Amygdala (tissue), 56 donors: ENCODE data around the gene CPNE4.

Experiments
- DNase-seq, 56 donors: peaks; one replicate each; lab custom pipeline; 2025; lab: John Stamatoyannopoulos, UW

The CPNE4 gene

DNA sequence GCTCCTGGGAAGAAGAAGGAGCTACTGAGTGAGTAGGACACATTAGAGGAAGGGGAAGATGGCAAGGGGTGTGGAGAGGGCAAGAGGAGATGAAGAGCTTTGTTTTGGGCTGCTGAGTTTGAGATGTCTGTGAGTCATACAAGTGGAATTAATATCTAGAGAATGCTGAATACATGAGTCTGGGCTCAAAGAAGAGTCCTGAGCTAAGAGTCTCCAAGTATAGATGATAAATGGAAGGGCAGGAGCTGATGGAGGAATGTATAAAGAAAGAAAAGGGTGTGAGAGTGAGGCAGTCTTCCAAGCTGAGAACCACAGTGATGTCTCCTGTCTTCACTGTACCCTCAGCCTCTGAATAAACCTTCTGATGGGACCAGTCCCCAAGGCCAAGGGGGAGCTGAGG is 326.6 kb downstream of the CPNE4 start:
- DNase-seq, result no peak

DNA sequence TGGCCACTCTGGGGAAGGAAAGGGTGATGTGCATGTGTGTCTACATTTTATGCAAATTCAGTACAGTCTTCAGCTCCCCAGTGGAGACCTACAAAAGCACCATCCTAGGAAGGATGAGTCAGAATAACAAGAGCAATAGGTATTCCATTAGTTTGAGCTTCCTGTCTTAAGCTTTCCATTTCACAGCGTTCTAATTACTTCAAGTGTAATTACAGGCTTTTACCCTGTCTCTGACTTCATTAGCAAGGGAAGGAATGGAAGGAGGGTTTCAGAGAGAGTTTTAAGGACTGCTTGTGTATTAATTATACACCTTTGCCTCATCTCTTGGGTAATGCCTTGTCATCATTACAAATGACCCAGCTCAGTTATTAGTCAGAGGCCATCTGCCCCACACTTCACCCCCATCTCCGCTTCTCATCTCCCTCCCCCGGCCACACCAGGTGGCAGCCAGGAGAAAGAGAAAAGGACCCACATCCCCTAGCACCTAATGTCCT is 329.2 kb downstream of the CPNE4 start:
- DNase-seq, result no peak

DNA sequence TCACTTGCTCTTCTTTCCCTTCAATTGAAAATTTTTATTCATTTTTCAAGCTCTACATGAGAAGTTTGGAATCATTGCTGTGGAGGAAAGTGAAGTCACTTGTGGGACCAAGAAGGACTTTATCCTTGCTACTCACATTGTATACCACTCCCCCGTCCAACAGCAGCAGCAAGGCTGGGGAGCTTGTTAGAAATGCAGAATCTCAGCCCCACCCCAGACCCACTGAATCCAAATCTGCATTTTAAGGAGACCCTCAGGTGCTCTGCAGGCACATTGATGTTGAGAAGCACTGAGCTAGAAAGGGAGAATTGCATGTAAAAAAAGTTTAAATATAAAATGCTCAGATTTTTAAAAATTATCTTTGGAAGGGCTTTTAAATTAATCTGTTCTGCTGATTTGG is 329.7 kb downstream of the CPNE4 start:
- DNase-seq, result no peak

DNA sequence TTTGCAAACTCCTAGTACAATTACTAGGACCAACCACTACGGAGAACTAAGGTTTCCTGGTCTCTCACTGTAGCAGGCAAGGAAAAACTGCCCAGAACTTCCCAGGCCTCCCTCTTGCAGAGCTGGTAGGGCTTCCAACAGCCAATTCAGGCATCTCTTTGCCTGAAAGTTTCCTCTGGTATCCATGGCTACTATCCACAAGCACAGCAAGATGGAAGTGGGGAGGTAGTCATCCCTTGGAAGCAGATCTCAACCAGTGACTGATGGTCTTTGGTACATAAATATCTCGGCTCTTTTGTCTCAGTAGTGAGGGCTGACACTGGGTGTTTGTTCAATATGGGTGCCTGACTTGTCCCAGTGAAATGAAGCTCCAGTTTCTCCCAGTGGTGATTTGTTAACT is 330.7 kb downstream of the CPNE4 start:
- DNase-seq, result no peak

DNA sequence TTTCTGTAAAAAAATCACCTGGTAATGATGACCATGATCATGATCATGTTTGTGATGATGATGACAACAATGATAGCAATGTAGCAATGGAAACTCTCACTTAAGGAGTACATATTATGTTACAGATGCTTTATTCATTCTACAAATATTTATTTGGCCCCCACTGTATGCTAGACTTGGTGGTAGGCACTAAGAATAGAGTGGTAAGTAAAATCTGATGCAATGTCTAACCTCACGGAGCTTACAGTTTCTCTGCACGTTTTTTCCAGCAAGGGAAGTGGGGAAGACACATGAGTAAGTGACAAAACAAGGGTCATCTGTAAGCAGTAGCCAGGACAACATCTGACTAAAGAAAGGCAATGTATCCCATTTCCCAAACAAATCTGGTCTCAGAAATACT is 332.7 kb downstream of the CPNE4 start:
- DNase-seq, result no peak

DNA sequence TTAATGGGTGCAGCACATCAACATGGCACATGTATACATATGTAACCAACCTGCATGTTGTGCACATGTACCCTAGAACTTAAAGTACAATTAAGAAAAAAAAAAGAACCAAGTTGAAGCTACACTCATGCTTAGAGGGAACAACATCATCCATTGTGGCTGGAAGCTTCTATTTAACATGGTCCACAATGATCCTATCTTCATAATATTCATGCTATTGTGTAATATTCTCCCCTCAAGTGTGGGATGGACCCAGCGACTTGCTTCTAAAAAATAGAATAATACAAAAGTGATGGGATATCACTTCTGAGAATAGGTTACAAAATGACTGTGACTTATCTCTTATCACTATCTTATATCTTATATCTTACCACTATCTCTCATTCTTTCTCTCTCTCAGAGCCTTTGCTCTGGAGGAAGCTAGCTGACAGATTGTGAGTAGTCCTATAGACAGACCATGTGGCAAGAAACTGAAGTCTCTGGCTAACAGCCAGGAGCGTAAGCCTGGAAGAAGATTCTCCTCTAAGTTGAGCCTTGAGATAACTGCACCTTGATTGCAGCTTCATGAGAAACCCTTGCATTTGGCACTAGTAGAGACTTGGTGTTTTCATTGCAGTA is 333.6 kb downstream of the CPNE4 start:
- peak in 2 of 56 donors; percentile 2 to 3 for DNase-seq

DNA sequence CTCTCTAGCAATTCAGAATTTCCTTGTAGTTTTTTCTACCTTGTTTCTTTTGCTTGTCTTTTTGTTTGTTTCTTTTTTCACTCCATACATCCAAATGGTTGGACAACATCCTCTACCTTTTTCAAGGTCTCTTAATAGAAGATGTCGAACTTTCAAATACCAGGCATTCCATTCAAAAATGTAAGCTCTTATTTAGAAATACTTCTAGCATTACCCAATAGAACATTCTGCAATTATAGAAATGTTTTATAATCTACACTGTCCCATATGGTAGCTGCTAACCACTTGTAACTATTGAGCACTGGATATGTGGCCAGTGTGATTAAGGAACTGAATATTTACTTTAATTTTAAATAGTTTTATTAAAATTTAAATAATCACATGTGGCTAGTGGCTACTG is 335.8 kb downstream of the CPNE4 start:
- DNase-seq, result no peak

DNA sequence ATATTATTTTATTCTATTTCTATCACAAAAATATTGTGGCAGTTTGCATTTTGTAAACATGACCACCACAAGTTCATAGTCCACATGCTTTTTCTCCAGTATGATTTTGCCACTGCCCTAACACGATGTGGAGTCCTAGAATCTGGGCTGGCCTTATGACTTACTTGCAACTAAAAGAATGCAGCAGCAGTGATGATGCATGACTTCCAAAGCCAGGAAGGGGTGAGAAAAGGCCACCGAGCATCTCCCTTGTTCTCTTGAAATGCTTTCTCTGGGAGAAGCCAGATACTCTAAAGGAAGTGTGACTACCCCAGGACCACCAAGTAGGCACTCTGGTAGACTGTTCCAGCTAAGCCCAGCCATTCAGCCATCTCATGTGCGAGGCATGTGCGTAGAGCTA is 340.4 kb downstream of the CPNE4 start:
- DNase-seq, result no peak

DNA sequence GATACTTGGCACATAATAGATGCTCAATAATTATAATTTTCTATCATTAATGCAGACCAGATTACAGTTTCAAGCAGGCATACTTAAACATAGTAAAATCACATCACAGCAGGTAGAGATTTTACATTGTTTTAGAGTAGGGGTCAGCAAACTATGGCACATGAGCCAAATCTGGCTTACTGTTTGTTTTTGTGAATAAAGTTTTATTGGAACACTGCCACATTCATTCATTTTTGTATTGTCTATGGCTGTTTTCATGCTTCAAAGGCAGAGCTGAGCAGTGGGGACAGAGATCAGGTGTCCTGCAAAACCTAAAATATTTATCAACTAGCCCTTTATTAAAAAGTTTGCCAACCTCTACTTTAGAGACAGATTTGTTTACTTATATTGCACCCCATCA is 342.5 kb downstream of the CPNE4 start:
- no peak for DNase-seq

DNA sequence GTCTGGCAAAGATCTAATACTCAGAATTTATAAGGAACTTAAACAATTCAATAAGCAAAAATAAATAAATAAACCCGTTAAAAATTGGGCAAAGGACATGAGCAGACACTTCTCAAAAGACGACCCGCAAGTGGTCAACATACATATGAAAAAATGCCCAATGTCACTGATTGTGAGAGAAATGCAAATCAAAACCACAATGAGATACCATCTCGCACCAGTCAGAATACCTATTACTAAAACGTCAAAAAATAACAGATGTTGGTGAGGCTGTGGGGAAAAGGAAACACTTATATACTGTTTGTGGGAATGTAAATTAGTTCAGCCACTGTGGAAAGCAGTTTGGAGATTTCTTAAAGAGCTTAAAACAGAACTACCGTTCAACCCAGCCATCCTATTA is 344.0 kb downstream of the CPNE4 start:
- DNase-seq, result no peak

DNA sequence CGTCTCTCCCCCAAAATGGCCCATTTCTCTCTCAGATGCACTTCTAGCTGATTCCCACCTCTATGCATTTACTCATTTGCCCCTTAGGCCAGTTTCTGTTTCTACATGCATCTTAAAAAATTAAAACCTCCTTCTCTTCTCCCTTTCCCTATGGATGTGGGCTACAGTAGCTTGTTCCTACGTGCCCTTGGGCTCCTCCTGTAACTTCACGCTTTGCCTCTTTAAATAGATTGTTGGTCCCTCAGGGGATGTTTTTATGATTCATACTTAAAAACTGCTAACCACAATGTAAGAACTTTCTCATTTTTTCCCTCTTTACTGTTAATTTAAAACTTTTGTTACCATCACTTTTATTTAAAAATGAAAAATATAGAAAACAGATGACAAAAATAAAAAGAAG is 346.4 kb downstream of the CPNE4 start:
- DNase-seq, result no peak

DNA sequence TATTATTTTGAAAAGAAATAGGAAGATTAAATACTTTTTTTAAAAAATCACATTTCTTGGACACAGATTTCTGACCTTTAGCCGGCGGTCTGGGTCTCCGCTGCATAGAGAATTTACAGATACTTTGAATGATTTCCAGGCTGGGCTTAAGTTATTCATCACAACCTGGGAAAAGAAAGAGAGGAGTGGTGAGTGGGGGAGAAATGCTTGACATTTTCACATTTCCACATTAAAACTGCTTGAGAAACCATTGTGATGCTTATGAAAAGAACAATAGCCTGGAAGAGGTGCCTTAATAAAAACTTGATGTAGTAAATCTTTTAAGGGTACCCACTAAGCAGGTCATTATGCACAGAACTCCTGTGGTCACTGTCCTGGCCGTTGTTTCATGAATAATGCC is 365.2 kb downstream of the CPNE4 start:
- no peak for DNase-seq

DNA sequence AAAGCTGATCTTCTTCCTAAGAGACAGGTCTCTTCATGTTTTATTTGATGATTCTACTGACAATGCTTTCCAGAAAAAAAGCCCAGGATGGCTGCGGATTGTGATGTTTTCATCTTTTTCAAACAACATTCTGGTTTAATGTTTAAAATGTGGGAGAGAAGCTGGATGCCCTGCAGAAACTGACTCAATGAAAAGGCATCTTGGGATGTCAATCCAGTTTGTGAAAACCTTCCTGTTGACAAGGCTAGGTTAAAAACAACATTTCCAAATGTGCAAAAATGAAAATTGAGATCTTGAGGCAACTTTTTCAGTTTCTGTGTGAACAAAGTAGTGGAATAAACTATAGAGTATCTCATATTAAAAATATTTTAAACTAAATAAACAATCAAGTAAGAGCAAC is 376.0 kb downstream of the CPNE4 start:
- no peak for DNase-seq

DNA sequence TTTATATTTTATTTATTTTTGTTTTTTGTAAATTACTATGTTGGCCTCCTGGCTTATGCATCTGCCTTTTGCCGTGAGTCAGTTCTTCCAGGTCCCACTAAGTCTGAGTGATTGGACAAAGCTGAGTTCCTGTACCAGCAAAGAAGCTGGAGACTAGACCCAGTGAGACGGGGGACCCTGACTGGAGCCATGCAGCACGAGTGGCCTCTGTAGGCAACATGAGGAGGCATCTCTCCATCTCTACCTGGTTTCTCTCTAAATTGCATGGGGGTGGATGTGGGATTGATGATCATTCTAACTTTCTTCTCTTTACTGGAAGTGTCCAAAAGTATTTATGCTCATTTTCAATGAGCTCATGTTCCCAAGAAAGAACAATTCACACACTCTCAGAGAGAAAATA is 376.7 kb downstream of the CPNE4 start:
- no peak for DNase-seq

DNA sequence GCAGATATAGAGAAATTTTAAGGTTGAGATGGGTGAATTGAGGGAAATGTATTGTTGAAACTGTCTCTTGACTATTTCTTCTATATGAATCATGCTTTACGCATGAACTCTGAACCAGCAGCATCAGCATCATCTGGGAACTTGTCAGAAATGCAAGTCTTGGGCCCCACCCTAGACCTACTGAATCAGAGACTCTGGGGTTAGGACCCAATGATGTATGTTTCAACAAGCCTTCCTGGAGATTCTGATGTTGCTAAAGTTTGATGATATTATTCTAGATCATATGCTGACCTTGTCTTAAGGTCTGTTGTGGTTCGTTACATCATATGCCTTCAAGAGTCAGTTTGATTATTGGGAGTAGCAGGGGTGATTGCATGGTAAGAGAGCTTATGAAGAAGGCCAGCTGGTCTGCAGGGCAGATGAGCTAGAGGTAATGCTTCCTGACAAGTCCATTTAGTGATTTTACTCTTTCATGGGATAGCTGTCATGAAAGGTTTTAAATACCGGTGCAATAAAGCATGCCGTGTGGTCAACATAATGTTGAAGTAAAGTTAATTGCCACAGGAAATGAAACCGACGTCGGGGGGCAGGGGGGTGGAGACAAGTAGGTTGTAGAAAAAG is 379.6 kb downstream of the CPNE4 start:
- no peak for DNase-seq

DNA sequence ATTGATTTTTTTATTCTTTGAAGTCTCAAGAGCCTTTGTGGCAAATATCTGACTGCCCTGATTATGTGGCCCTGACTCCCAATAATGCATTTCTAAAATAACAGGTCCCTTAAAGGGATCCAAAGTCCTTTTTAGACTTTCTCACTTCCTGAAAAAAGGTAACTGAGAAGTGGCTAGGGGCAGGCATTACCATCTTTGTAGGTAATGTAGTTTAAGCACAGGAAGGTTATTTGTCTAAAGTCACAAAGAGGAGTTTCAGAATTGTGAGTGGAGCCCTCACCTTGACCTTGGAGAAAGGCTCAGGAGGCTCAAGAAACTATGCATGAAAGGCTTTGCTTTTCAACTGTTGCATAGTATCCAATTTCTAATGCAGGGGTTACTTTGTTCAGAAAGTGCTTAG is 389.2 kb downstream of the CPNE4 start:
- DNase-seq, result no peak

DNA sequence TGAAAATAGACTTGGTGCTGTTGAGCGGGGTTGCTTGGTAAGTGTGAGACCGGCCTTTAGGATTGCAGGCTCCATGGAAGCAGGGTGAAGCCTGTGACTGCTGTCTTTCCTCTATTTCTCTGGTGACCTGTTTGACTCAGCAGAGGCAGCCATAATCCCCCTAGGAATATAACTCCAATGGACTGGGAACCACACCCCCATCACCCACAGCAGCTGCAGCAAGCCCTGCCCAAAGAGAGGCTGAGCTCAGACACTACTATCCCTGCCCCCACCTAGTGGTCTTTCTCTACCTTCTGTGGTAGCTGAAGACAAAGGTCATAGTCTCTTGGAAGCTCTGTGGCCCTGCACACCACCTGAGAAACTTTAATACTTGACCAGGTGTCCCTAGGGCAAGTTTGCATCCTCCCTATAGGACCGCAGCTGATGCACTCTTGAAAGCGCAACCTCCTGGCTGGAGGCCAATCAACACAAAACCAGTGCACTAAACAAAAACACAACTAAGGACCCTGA is 398.5 kb downstream of the CPNE4 start:
- DNase-seq, result no peak

DNA sequence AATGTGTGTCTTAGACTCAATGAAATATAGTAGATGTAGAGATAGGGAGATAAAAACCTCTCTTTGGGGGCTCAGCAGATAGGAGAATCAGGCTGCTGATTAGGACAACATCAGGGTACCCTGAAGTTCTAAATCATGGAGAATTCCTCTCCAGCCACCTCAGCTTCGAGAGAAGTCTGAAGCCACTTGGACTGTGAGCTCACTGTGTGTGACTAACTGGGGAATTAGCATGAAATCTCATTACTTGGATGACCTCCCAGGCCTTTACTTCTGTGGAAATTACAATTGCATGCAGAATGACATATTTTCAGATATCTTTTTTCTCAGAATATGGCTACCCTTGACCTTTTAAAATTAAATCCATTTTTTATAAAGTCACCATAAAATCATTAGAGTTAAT is 404.0 kb downstream of the CPNE4 start:
- DNase-seq, result no peak

DNA sequence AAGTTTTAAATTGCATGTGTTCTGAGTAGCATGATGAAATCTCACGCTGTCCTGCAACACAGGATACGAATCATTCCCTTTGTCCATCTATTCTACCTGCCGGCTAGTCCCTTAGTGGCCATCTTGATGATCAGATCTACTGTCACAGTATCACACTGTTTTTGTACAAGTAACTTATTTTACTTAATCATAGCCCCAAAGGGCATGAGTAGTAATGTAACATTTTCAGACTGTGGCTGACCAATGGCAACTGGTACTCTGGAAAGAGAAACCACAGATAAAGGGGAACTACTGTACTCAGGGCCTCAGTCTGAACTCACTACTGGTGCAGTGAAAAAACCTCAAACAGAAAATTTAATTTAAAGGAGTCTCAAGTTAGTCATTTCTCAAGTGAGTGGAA is 404.7 kb downstream of the CPNE4 start:
- DNase-seq, result no peak

DNA sequence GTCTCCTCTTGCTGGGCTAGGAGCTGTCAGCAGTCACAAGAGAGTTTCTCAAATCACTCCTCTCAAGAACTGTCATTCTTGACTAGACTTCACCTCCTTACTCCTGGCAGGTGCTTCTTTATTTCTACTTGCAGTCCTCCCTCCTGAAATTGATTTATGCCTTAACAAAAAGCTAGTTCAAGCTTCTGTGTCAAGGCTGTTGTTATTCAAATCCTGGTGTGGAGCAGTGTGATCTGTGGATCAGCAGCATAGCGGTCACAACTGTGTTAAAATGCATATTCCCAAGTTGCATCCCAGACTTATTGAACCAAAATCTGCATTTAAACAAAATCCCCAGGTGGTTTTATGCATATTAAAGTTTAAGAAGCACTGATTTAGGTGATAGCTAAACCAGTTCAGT is 411.4 kb downstream of the CPNE4 start:
- DNase-seq, result no peak

DNA sequence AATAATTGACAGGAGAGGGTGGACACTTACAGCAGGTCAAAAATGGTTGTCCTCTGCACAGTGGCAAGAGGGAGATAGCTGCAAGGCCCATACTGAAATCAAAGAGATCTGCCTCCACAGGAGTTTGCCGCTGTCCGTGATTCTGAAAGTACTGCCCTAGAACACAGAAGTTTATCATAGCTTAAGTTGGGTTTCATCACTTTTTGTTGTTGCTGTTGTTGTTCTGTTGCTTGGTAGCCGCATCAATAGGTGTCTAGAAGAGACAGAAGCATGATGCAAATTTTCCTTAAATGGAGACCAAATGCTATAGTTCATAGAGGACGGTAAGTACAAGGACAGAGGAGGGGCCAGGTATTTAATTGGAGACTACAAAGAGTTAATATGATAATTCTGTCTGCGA is 412.1 kb downstream of the CPNE4 start:
- DNase-seq, result no peak

DNA sequence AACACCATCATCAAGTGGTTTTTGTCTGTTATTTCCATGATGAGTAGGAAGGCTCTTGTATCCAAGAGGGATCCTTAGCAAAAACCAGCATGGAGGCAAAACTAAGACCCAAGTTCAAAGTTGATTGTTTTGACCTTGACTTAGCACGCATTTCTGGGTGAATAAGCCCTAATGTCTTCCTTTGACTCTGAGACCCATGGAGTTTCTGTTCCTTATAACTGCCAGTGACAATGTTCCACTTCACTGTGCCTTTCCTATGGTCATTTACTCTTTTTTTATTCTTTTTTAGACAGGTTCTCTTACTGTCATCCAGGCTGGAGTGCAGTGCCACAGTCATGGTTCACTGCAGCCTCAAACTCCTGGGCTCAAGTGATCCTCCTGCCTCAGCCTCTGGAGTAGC is 413.8 kb downstream of the CPNE4 start:
- no peak for DNase-seq

DNA sequence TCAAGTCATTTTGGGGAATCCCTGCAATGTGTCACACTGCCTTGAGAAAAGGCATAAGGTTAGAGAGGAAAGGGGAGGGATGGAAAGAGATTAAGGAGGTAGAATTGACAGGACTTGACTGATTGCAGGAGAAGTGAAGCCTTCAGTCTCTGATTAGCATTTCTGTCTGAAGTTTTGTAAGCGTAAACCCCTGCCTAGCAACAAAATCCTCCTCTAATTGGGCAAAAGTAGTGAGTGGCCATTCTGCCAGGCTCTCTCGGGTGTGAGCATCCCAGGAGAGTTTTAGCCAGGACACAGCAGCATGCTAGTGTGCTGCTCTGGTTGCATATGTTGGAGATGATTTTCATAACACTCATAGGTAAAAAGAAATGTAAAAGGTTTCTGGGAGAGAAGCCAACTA is 415.0 kb downstream of the CPNE4 start:
- no peak for DNase-seq
